Dendritic cell treated with granulocyte-macrophage colony-stimulating factor and Interleukin-4, amounts not matched to agents 40 ng/mL and 50 ng/mL, for 4 days (primary cell): Measurements from ENCODE around the gene ARL2BP.
A peak's percentile ranks its signal among the peaks of the same experiment; 100 is the strongest.

Experiments
- H3K27ac Mint-ChIP-seq: one replicate; pipeline ENCODE4 v1.8.0; 2022; ENCODE audit warnings: mild to moderate bottlenecking, mixed read lengths
- H3K27me3 Mint-ChIP-seq: one replicate; pipeline ENCODE4 v1.8.0; 2022; ENCODE audit warnings: mild to moderate bottlenecking, mixed read lengths
- H3K36me3 Mint-ChIP-seq: one replicate; pipeline ENCODE4 v1.8.0; 2022; ENCODE audit warnings: low read depth, mixed read lengths
- H3K4me1 Mint-ChIP-seq: one replicate; pipeline ENCODE4 v1.8.0; 2022; ENCODE audit warnings: low read depth, mixed read lengths
- H3K4me3 Mint-ChIP-seq: one replicate; pipeline ENCODE4 v1.8.0; 2022; ENCODE audit warnings: mild to moderate bottlenecking, moderate library complexity, mixed read lengths
- H3K9me3 Mint-ChIP-seq: one replicate; pipeline ENCODE4 v1.8.0; 2022; ENCODE audit warnings: mixed read lengths
- intact Hi-C: fragments of 100-400 bp; cut with micrococcal nuclease; formaldehyde crosslinking; loops from one replicate; pipeline ENCODE4 v1.15.0; 2022

ARL2BP gene

GRCh38 chr16:57225978-57226377 lies 19.1 kb upstream of the ARL2BP start:
- H3K36me3 Mint-ChIP-seq = peaks cover 100% of the 10 kb centered on the region
- no peaks in the 10 kb centered on the region for H3K27me3 Mint-ChIP-seq
- intact Hi-C loops = no loop called here
- H3K4me3 Mint-ChIP-seq = no peak overlapping the region
- no peaks in the 10 kb centered on the region for H3K9me3 Mint-ChIP-seq
- H3K27ac Mint-ChIP-seq = no peak overlapping the region
- no peaks in the 10 kb centered on the region for H3K4me1 Mint-ChIP-seq

DNA sequence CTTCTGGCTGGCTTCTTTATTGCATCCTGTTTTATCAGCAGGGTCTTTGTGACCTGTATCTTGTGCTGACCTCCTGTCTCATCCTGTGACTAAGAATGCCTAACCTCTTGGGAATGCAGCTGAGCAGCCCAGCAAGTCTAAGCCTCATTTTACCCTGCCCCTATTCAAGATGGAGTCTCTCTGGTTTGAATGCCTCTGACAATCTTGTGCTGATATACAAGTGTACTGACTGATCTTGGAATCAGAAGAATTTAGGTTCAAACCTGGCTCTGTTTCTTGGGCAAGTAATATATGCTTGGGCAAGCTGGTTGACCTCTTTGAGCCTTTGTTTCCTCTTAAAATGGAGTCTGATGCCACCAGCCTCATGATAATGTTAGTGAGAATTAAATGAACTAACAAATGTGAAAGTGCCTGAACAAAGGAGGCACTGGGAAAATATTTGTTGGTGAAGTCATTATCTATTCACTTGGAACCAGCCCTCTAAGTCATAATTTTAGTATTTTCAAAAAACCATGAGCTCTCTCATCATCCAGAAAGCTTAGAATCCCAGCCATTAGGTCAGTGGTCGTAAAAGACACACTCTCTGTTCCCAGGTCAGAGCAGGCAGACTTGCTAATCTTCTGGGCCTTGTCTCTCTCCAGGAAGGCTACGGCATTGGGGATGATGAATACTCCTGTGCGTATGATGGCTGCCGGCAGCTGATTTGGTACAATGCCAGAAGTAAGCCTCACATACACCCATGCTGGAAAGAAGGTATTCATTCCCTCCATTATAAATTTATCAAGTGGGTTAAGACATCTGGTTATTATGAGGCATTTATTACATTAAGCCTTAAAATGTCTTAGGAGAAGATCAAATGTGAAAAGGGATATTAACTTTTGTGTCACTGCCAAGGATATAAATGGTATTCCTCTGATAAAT lies 18.1 kb upstream of the ARL2BP start:
- H3K9me3 Mint-ChIP-seq = no peaks in the 10 kb centered on the region
- H3K27me3 Mint-ChIP-seq = no peaks in the 10 kb centered on the region
- intact Hi-C loops = no loop called here
- H3K36me3 Mint-ChIP-seq = peaks cover 99% of the 10 kb centered on the region
- H3K4me3 Mint-ChIP-seq = no peak overlapping the region
- no peaks in the 10 kb centered on the region for H3K4me1 Mint-ChIP-seq
- H3K27ac Mint-ChIP-seq = no peak overlapping the region

DNA sequence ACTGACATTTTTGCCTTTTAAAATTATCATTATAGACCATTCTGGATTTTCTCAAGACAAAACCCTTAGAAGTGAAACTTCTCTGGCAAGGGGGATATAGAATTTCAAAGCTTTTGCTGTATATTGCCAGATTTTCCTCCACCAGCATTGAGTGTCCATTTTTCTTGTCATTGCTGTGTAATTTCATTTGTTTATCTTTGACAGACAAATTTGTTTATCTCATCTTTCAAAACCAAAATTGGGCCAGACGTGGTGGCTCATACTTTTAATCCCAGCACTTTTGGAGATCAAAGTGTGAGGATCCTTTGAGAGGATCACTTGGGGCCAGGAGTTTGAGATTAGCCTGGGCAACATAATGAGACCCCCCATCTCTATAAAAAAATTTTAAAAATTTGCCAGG lies 16.0 kb upstream of the ARL2BP start:
- no peaks in the 10 kb centered on the region for H3K4me1 Mint-ChIP-seq
- H3K4me3 Mint-ChIP-seq = no peak overlapping the region
- H3K27ac Mint-ChIP-seq = no peak overlapping the region
- intact Hi-C loops = no loop called here
- peaks cover 99% of the 10 kb centered on the region for H3K36me3 Mint-ChIP-seq
- H3K9me3 Mint-ChIP-seq = no peaks in the 10 kb centered on the region
- no peaks in the 10 kb centered on the region for H3K27me3 Mint-ChIP-seq

GRCh38 chr16:57231821-57232350 lies 13.2 kb upstream of the ARL2BP start:
- Mint-ChIP-seq H3K27me3 (no peaks in the 10 kb centered on the region), H3K4me3 (no peak overlapping the region), H3K27ac (no peak overlapping the region), H3K9me3 (no peaks in the 10 kb centered on the region), H3K36me3 (peaks cover 91% of the 10 kb centered on the region), H3K4me1 (peaks cover 10% of the 10 kb centered on the region)
- intact Hi-C loops = no loop called here

- Mint-ChIP-seq H3K36me3 (peaks cover 86% of the 10 kb centered on the region), H3K9me3 (no peaks in the 10 kb centered on the region), H3K27ac (no peak overlapping the region), H3K4me3 (no peak overlapping the region), H3K4me1 (peaks cover 10% of the 10 kb centered on the region), H3K27me3 (no peaks in the 10 kb centered on the region)
- intact Hi-C loops = no loop called here
Measured at GRCh38 chr16:57233944-57234706, 10.9 kb upstream of the ARL2BP start.

GRCh38 chr16:57234707-57235092 lies 10.4 kb upstream of the ARL2BP start:
- no peak overlapping the region for H3K4me3 Mint-ChIP-seq
- H3K4me1 Mint-ChIP-seq = peaks cover 10% of the 10 kb centered on the region
- intact Hi-C loops = no loop called here
- peaks cover 85% of the 10 kb centered on the region for H3K36me3 Mint-ChIP-seq
- no peaks in the 10 kb centered on the region for H3K9me3 Mint-ChIP-seq
- H3K27me3 Mint-ChIP-seq = no peaks in the 10 kb centered on the region
- no peak overlapping the region for H3K27ac Mint-ChIP-seq

- peak overlapping the region; percentile 56 for H3K27ac Mint-ChIP-seq
- no peaks in the 10 kb centered on the region for H3K27me3 Mint-ChIP-seq
- peaks cover 11% of the 10 kb centered on the region for H3K4me1 Mint-ChIP-seq
- H3K36me3 Mint-ChIP-seq = peaks cover 78% of the 10 kb centered on the region
- H3K4me3 Mint-ChIP-seq = no peak overlapping the region
- intact Hi-C loops = no loop called here
- no peaks in the 10 kb centered on the region for H3K9me3 Mint-ChIP-seq
Measured at GRCh38 chr16:57235128-57236021, 9.7 kb upstream of the ARL2BP start.

- H3K4me3 Mint-ChIP-seq = no peak overlapping the region
- intact Hi-C loops = no loop called here
- H3K9me3 Mint-ChIP-seq = no peaks in the 10 kb centered on the region
- no peaks in the 10 kb centered on the region for H3K27me3 Mint-ChIP-seq
- peaks cover 72% of the 10 kb centered on the region for H3K36me3 Mint-ChIP-seq
- peaks cover 17% of the 10 kb centered on the region for H3K4me1 Mint-ChIP-seq
- H3K27ac Mint-ChIP-seq = peak overlapping the region; percentile 56
Measured at GRCh38 chr16:57236022-57236350, 9.1 kb upstream of the ARL2BP start.

DNA sequence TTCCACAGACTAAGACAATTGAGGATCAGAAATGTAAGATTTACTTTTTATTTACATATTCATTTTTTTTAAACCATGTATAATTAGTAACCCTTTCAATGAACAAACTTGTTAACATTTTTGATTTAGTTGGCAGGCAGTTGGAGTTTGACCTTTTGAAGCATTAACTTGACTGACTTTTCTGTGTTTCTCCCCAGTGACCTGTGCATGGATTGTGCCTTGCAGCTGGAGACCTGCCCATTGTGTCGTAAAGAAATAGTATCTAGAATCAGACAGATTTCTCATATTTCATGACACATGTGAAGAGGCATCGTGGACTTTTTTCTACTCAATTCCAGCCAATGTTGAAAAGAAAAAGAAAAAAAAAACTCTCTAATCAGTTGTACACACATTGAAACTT lies 6.4 kb upstream of the ARL2BP start:
- peaks cover 46% of the 10 kb centered on the region for H3K36me3 Mint-ChIP-seq
- no peak overlapping the region for H3K4me3 Mint-ChIP-seq
- no peaks in the 10 kb centered on the region for H3K9me3 Mint-ChIP-seq
- intact Hi-C loops = no loop called here
- H3K4me1 Mint-ChIP-seq = peaks cover 31% of the 10 kb centered on the region
- no peak overlapping the region for H3K27ac Mint-ChIP-seq
- H3K27me3 Mint-ChIP-seq = no peaks in the 10 kb centered on the region

DNA sequence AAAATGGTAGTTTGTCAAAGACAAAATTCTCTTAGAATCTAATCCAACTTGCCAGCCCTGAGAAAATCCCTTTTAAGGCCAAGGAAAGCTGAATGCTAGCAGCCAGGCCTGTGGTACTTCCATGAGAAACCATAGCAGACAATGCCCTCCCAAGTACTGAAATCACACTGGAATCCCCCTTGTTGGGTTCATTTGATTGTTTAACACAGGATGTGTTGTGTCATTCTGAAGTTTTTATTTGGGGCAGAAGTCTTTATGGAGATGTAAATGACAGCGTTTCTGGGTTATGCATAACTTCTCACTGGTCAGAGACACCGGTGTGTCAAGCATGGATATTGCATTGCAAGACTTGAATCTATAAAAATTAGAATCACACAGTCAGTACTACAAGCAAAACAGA lies 6.0 kb upstream of the ARL2BP start:
- Mint-ChIP-seq H3K36me3 (peaks cover 42% of the 10 kb centered on the region), H3K4me3 (no peak overlapping the region), H3K4me1 (peaks cover 33% of the 10 kb centered on the region), H3K27ac (no peak overlapping the region), H3K27me3 (no peaks in the 10 kb centered on the region), H3K9me3 (no peaks in the 10 kb centered on the region)
- intact Hi-C loops = no loop called here

DNA sequence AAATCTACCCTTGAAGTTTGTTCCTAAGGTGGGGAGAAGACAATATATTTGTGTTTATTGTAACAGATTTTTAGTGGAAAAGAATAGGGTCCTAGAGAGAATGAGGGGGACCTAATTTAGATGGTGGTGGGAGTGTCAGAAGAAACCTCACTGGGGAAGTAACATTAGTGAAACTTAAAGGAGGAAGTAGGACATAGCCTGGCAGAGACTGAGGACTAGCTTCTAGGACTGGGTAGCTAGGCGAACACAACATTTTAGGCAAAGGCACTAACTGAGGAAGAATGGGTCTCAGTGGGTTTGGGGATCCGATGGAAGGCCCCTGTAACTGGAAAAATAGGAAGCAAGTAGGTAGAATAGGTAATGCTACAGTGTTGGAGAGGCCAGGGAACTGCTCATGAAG lies 4.2 kb upstream of the ARL2BP start:
- peak overlapping the region; percentile 28 for H3K4me3 Mint-ChIP-seq
- H3K27ac Mint-ChIP-seq = peak overlapping the region; percentile 75
- intact Hi-C loops = no loop called here
- H3K4me1 Mint-ChIP-seq = peaks cover 36% of the 10 kb centered on the region
- no peaks in the 10 kb centered on the region for H3K27me3 Mint-ChIP-seq
- H3K9me3 Mint-ChIP-seq = no peaks in the 10 kb centered on the region
- H3K36me3 Mint-ChIP-seq = peaks cover 28% of the 10 kb centered on the region

DNA sequence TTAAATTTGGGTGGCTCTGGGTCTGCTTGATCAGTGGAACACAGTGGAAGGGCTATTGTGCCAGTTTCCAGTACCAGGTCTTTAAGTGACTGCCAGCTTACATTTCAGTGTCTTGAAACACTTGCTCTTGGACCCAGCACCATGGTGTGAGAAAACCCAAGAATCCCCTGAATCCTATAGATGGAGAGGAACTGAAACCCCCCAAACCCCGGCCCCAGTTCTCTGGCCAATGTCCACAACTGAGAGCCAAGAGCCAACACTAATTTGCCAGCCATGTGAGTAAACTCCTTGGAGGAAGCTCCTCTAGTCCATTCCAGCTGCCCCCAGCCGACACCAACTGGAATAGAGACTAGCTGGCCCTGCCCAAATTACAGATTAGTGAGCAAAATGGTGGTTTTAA lies 2.4 kb upstream of the ARL2BP start:
- Mint-ChIP-seq H3K4me1 (peaks cover 36% of the 10 kb centered on the region), H3K27ac (peak overlapping the region; percentile 41), H3K27me3 (no peaks in the 10 kb centered on the region), H3K9me3 (no peaks in the 10 kb centered on the region), H3K36me3 (peaks cover 23% of the 10 kb centered on the region), H3K4me3 (no peak overlapping the region)
- intact Hi-C loops = no loop called here

DNA sequence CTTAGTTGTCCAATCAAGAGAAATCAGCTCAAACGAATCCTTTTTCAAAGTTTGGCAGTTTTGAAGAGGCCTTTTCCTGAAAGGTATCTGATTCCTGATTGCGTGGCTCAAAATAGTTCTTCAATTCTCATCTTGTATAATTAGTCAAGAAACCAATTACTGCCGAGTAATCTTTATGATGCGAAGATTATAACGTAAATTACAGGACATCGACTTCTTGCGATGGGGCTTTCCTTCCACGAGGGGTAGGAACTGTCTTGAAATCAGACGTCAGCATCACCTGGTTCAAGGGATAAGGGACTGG lies 644 bp upstream of the ARL2BP start:
- Mint-ChIP-seq H3K9me3 (no peaks in the 10 kb centered on the region), H3K4me1 (peaks cover 36% of the 10 kb centered on the region), H3K27ac (peak overlapping the region; percentile 91), H3K4me3 (peak overlapping the region; percentile 81), H3K36me3 (peaks cover 22% of the 10 kb centered on the region), H3K27me3 (no peaks in the 10 kb centered on the region)
- intact Hi-C loops = no loop called here
